HTR-8/SVneo (cell line): Measurements from ENCODE around the gene CTDSP1.

ENCODE experiments used
- DNase-seq: peaks from one replicate; pipeline ENCODE4 v3.0.0; 2011; ENCODE audit warnings: low spot score, mixed read lengths; ENCODE audit not compliant: insufficient read length
- FAIRE-seq: peaks from 2 replicates; lab custom pipeline; 2011; peaks lifted over from hg19 to GRCh38; lab: Jason Lieb, UNC

Gene CTDSP1

GRCh38 chr2:218446547-218446946 lies 46.9 kb downstream of the CTDSP1 start:
- FAIRE-seq (no peak), DNase-seq (no peak)

- no peak for FAIRE-seq
- no peak for DNase-seq
Observed at GRCh38 chr2:218447072-218447471, 47.4 kb downstream of the CTDSP1 start.

DNA sequence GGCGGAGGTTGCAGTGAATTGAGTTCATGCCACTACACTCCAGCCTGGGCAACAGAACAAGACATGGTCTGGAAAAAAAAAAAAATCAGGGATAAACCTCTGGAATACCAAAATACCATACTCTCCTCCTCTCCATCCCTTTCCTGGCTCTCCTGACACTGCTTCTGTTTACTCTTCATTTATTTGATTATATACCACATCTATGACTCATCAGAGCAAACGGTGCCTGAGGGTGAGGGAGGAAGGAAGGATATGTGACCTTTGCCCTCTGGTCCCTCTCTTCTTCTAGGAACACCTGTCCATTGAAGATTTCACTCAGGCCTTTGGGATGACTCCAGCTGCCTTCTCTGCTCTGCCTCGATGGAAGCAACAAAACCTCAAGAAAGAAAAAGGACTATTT lies 49.3 kb downstream of the CTDSP1 start:
- DNase-seq: peak; percentile 36
- no peak for FAIRE-seq

- no peak for DNase-seq
- FAIRE-seq: no peak
Observed at GRCh38 chr2:218452079-218452478, 52.4 kb downstream of the CTDSP1 start.
